Neural cell (in vitro differentiated cells): ENCODE measurements around the gene IGSF5. TPM values are rescaled to one million over a fixed set of nuclear protein-coding genes. Genes with fewer than 3 reads are reported as not detected.

Experiments
- H2AFZ ChIP-seq: fragments of 200-600, 300-800 bp; sonication (generic), shearing (Covaris generic); 2 replicates; pipeline ENCODE4 v1.6.0; 2014; ENCODE audit warnings: low read depth, mild to moderate bottlenecking, antibody characterized with exemption, low read length, moderate library complexity
- H3F3A ChIP-seq: fragments of 200-600 bp; shearing (Covaris generic); 2 replicates; pipeline ENCODE4 v1.6.1; 2016; ENCODE audit warnings: mild to moderate bottlenecking, moderate library complexity, mixed read lengths, antibody characterized with exemption, low read length; ENCODE audit not compliant: insufficient read depth, poor library complexity, severe bottlenecking
- H3K27ac ChIP-seq: fragments of 200-600, 300-800 bp; sonication (generic), shearing (Covaris generic); 2 replicates; pipeline ENCODE4 v1.5.1; 2014; ENCODE audit warnings: mild to moderate bottlenecking, low read length, moderate library complexity
- H3K27me3 ChIP-seq: fragments of 300-800, 200-600 bp; sonication (generic), shearing (Covaris generic); 2 replicates; pipeline ENCODE4 v1.6.0; 2014; ENCODE audit warnings: mild to moderate bottlenecking, low read depth, low read length, moderate library complexity; ENCODE audit not compliant: insufficient read depth
- H3K36me3 ChIP-seq: fragments of 300-800, 200-600 bp; sonication (generic), shearing (Covaris generic); 2 replicates; pipeline ENCODE4 v1.5.1; 2014; ENCODE audit warnings: mild to moderate bottlenecking, antibody characterized with exemption, low read length, moderate library complexity; ENCODE audit not compliant: insufficient read depth
- H3K4me2 ChIP-seq: fragments of 300-800, 200-600 bp; sonication (generic), shearing (Covaris generic); 2 replicates; pipeline ENCODE4 v1.6.0; 2014; ENCODE audit warnings: mild to moderate bottlenecking, low read length
- H3K4me3 ChIP-seq: fragments of 300-800, 200-600 bp; sonication (generic), shearing (Covaris generic); 2 replicates; pipeline ENCODE4 v1.5.1; 2014; ENCODE audit warnings: mild to moderate bottlenecking, low read length, moderate library complexity
- H3K79me2 ChIP-seq: fragments of 200-600 bp; shearing (Covaris generic); replicated peaks from 2 replicates; pipeline ENCODE4 v1.6.0; 2014; ENCODE audit warnings: mild to moderate bottlenecking, low read length, moderate library complexity; ENCODE audit not compliant: insufficient read depth
- H3K9ac ChIP-seq: fragments of 300-800, 200-600 bp; sonication (generic), shearing (Covaris generic); 2 replicates; pipeline ENCODE4 v1.6.1; 2016; ENCODE audit warnings: mild to moderate bottlenecking, low read length, mixed read lengths
- H3K9me2 ChIP-seq: fragments of 200-600 bp; shearing (Covaris generic); 2 replicates; pipeline ENCODE4 v1.6.1; 2016; ENCODE audit warnings: mild to moderate bottlenecking, low read length, mixed read lengths; ENCODE audit not compliant: insufficient read depth
- H3K9me3 ChIP-seq: fragments of 200-600, 300-800 bp; sonication (generic), shearing (Covaris generic); 2 replicates; pipeline ENCODE4 v1.6.1; 2016; ENCODE audit warnings: mild to moderate bottlenecking, mixed run types, low read length, moderate library complexity, mixed read lengths
- H4K20me1 ChIP-seq: fragments of 200-600 bp; shearing (Covaris generic); 2 replicates; pipeline ENCODE4 v1.6.1; 2016; ENCODE audit warnings: mild to moderate bottlenecking, mixed run types; ENCODE audit not compliant: insufficient read depth
- EP300 ChIP-seq: fragments of 450-650 bp; conservative IDR thresholded peaks from 2 replicates; pipeline ENCODE4 v1.6.1; 2014; ENCODE audit warnings: antibody characterized with exemption, mild to moderate bottlenecking, moderate library complexity; ENCODE audit not compliant: poor library complexity, severe bottlenecking
- EZH2 ChIP-seq: fragments of 200-600, 300-800 bp; shearing (Covaris generic), sonication (generic); IDR thresholded peaks from 2 replicates; pipeline ENCODE4 v1.6.1; 2014; ENCODE audit warnings: antibody characterized with exemption, low read length, borderline replicate concordance, mild to moderate bottlenecking; ENCODE audit not compliant: insufficient read depth, poor library complexity, severe bottlenecking
- MXI1 ChIP-seq: fragments of 450-650 bp; conservative IDR thresholded peaks from 2 replicates; pipeline ENCODE4 v1.6.1; 2014; ENCODE audit warnings: antibody characterized with exemption, mild to moderate bottlenecking; ENCODE audit not compliant: poor library complexity, severe bottlenecking
- POLR2AphosphoS5 ChIP-seq: IDR thresholded peaks from 2 replicates; pipeline ENCODE4 v1.6.1; 2012
- RAD21 ChIP-seq: fragments of 450-650 bp; conservative IDR thresholded peaks from 2 replicates; pipeline ENCODE4 v1.6.1; 2014; ENCODE audit warnings: antibody characterized with exemption, mild to moderate bottlenecking, moderate library complexity
- SMC3 ChIP-seq: fragments of 450-650 bp; conservative IDR thresholded peaks from 2 replicates; pipeline ENCODE4 v1.6.1; 2014; ENCODE audit warnings: antibody characterized with exemption, mild to moderate bottlenecking, moderate library complexity; ENCODE audit not compliant: poor library complexity
- TAF1 ChIP-seq: IDR thresholded peaks from 2 replicates; pipeline ENCODE4 v1.6.1; 2012; ENCODE audit warnings: low read depth
- polyA plus RNA-seq: library from polyadenylated mRNA; depleted of rRNA; stranded (reverse); fragments of >200 nt; gene quantifications from 2 replicates; pipeline ENCODE4 v1.2.3, GENCODE V29; 2014
- TF ChIP-seq, protein P1 (sequence below): fragments of 450-650 bp; IDR thresholded peaks from 2 replicates; pipeline ENCODE4 v1.5.1; 2014; ENCODE audit warnings: antibody characterized with exemption, mild to moderate bottlenecking, moderate library complexity; ENCODE audit not compliant: poor library complexity, severe bottlenecking
- TF ChIP-seq, protein P2 (sequence below): IDR thresholded peaks from 2 replicates; pipeline ENCODE4 v1.6.1; 2012; ENCODE audit warnings: borderline replicate concordance

The IGSF5 gene
- polyA plus RNA-seq, 1 donor from 2014 or later: 1.1 TPM

- no peaks in the 10 kb centered on the region for H3K27me3 ChIP-seq
- H3K9me3 ChIP-seq: no peaks in the 10 kb centered on the region
- H3K27ac ChIP-seq: no peak overlapping the region
- H3K79me2 ChIP-seq: no peaks in the 10 kb centered on the region
- TF ChIP-seq RAD21: no peak
- no peak for TF ChIP-seq SMC3
- TF ChIP-seq MXI1: no peak
- no peak for TF ChIP-seq TAF1
- H3K4me2 ChIP-seq: no peak overlapping the region
- no peaks in the 10 kb centered on the region for H3K36me3 ChIP-seq
- no peak overlapping the region for H2AFZ ChIP-seq
- H3K9me2 ChIP-seq: no peaks in the 10 kb centered on the region
- H3K4me3 ChIP-seq: no peak overlapping the region
- H3K9ac ChIP-seq: no peak overlapping the region
- H4K20me1 ChIP-seq: no peaks in the 10 kb centered on the region
- H3F3A ChIP-seq: no peaks in the 10 kb centered on the region
Observed at GRCh38 chr21:39721885-39722284, 23.1 kb upstream of the IGSF5 start.

- H3K9me2 ChIP-seq: no peaks in the 10 kb centered on the region
- no peaks in the 10 kb centered on the region for H3K9me3 ChIP-seq
- no peak overlapping the region for H3K9ac ChIP-seq
- no peaks in the 10 kb centered on the region for H4K20me1 ChIP-seq
- H3K36me3 ChIP-seq: no peaks in the 10 kb centered on the region
- no peaks in the 10 kb centered on the region for H3F3A ChIP-seq
- no peak overlapping the region for H3K4me2 ChIP-seq
- no peak for TF ChIP-seq TAF1
- TF ChIP-seq EP300: no peak
- no peak for TF ChIP-seq RAD21
- no peak for TF ChIP-seq SMC3
- no peak for TF ChIP-seq POLR2AphosphoS5
- TF ChIP-seq, protein P1, sequence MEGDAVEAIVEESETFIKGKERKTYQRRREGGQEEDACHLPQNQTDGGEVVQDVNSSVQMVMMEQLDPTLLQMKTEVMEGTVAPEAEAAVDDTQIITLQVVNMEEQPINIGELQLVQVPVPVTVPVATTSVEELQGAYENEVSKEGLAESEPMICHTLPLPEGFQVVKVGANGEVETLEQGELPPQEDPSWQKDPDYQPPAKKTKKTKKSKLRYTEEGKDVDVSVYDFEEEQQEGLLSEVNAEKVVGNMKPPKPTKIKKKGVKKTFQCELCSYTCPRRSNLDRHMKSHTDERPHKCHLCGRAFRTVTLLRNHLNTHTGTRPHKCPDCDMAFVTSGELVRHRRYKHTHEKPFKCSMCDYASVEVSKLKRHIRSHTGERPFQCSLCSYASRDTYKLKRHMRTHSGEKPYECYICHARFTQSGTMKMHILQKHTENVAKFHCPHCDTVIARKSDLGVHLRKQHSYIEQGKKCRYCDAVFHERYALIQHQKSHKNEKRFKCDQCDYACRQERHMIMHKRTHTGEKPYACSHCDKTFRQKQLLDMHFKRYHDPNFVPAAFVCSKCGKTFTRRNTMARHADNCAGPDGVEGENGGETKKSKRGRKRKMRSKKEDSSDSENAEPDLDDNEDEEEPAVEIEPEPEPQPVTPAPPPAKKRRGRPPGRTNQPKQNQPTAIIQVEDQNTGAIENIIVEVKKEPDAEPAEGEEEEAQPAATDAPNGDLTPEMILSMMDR: no peak
- TF ChIP-seq EZH2: no peak
- no peak for TF ChIP-seq MXI1
- TF ChIP-seq, protein P2, sequence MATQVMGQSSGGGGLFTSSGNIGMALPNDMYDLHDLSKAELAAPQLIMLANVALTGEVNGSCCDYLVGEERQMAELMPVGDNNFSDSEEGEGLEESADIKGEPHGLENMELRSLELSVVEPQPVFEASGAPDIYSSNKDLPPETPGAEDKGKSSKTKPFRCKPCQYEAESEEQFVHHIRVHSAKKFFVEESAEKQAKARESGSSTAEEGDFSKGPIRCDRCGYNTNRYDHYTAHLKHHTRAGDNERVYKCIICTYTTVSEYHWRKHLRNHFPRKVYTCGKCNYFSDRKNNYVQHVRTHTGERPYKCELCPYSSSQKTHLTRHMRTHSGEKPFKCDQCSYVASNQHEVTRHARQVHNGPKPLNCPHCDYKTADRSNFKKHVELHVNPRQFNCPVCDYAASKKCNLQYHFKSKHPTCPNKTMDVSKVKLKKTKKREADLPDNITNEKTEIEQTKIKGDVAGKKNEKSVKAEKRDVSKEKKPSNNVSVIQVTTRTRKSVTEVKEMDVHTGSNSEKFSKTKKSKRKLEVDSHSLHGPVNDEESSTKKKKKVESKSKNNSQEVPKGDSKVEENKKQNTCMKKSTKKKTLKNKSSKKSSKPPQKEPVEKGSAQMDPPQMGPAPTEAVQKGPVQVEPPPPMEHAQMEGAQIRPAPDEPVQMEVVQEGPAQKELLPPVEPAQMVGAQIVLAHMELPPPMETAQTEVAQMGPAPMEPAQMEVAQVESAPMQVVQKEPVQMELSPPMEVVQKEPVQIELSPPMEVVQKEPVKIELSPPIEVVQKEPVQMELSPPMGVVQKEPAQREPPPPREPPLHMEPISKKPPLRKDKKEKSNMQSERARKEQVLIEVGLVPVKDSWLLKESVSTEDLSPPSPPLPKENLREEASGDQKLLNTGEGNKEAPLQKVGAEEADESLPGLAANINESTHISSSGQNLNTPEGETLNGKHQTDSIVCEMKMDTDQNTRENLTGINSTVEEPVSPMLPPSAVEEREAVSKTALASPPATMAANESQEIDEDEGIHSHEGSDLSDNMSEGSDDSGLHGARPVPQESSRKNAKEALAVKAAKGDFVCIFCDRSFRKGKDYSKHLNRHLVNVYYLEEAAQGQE: no peak
- H3K4me3 ChIP-seq: no peak overlapping the region
- H2AFZ ChIP-seq: no peak overlapping the region
- no peaks in the 10 kb centered on the region for H3K79me2 ChIP-seq
- H3K27ac ChIP-seq: no peak overlapping the region
- H3K27me3 ChIP-seq: no peaks in the 10 kb centered on the region
Observed at GRCh38 chr21:39724944-39725343, 20.0 kb upstream of the IGSF5 start.
